ENCODE data around the gene KCNB1. TPM values are rescaled to one million over a fixed set of nuclear protein-coding genes. Genes with fewer than 3 reads are reported as not detected.

KCNB1 gene
- total RNA-seq, 4 donors from 2014 or later = 0.29 to 32.5 (median 7.0) TPM

- no peaks in the 10 kb centered on the region for H3K36me3 ChIP-seq
- no peak for DNase-seq
- H3K27me3 ChIP-seq = no peaks in the 10 kb centered on the region
- H3K27ac ChIP-seq = peak overlapping the region; percentile 75 to 79
- H3K9me3 ChIP-seq = no peaks in the 10 kb centered on the region
- peaks cover 0 to 7% of the 10 kb centered on the region in 2 donors for H3K4me1 ChIP-seq
- H3K4me3 ChIP-seq = no peak overlapping the region
- no peak for TF ChIP-seq POLR2A (IDR thresholded peaks at IDR 0.05)
- TF ChIP-seq CTCF (IDR thresholded peaks at IDR 0.05) = no peak
- intact Hi-C loops (cut with DNase I; ENCODE audit: low total_unique reads) = no loop called here
Measured at GRCh38 chr20:49387581-49387939, 94.9 kb downstream of the KCNB1 start.

DNA sequence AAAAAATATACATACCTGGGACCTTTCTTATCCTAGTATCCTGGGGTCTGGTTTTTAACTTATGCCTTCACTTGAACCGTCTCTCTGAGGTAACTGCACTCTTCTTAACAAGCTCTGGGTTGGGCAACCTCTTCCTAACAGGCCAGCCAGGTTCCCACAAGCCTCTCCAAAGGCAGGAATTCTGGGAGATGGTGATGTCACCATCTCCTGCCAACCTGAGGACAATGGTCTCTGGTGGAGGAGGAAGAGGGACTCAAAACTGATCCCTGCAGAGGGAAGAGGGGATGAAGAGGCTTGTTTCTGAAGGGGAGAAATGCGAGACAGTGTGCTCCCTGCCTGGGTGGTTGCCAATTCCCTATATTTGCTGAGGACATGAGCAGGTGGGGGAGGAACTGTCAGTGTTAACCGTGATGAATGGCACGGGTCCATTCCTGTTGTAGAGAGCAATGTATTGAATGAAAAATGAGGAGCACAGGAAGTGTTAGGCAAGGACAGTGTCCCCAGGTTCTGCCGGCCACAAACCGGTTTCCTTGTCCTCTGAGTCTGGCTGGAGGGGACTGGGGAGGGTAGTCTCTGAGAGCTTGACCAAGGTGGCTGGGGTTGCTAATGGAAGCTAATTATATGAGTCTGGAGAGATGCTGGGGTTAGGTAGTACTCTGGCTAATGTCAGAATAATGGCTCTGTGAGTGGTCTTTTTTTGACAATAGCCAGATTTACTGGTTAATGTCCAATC is 95.5 kb downstream of the KCNB1 start:
- peak; percentile 56 to 71 for DNase-seq
- no peak for TF ChIP-seq CTCF (IDR thresholded peaks at IDR 0.05)
- TF ChIP-seq POLR2A (IDR thresholded peaks at IDR 0.05) = no peak
- no peaks in the 10 kb centered on the region for H3K36me3 ChIP-seq
- intact Hi-C loops (cut with DNase I; ENCODE audit: low total_unique reads) = no loop called here
- no peak overlapping the region for H3K4me3 ChIP-seq
- H3K27me3 ChIP-seq = no peaks in the 10 kb centered on the region
- H3K27ac ChIP-seq = peak overlapping the region; percentile 75 to 79
- peaks cover 0 to 7% of the 10 kb centered on the region in 2 donors for H3K4me1 ChIP-seq
- H3K9me3 ChIP-seq = no peaks in the 10 kb centered on the region

GRCh38 chr20:49385465-49385864 is 97.0 kb downstream of the KCNB1 start:
- Histone ChIP-seq H3K9me3 (no peaks in the 10 kb centered on the region), H3K27me3 (no peaks in the 10 kb centered on the region), H3K4me1 (peaks cover 0 to 12% of the 10 kb centered on the region in 2 donors), H3K4me3 (no peak overlapping the region), H3K27ac (no peak overlapping the region), H3K36me3 (no peaks in the 10 kb centered on the region)
- TF ChIP-seq CTCF (IDR thresholded peaks at IDR 0.05) (no peak), POLR2A (IDR thresholded peaks at IDR 0.05) (no peak)
- intact Hi-C loops (cut with DNase I; ENCODE audit: low total_unique reads) = no loop called here
- no peak for DNase-seq

DNA sequence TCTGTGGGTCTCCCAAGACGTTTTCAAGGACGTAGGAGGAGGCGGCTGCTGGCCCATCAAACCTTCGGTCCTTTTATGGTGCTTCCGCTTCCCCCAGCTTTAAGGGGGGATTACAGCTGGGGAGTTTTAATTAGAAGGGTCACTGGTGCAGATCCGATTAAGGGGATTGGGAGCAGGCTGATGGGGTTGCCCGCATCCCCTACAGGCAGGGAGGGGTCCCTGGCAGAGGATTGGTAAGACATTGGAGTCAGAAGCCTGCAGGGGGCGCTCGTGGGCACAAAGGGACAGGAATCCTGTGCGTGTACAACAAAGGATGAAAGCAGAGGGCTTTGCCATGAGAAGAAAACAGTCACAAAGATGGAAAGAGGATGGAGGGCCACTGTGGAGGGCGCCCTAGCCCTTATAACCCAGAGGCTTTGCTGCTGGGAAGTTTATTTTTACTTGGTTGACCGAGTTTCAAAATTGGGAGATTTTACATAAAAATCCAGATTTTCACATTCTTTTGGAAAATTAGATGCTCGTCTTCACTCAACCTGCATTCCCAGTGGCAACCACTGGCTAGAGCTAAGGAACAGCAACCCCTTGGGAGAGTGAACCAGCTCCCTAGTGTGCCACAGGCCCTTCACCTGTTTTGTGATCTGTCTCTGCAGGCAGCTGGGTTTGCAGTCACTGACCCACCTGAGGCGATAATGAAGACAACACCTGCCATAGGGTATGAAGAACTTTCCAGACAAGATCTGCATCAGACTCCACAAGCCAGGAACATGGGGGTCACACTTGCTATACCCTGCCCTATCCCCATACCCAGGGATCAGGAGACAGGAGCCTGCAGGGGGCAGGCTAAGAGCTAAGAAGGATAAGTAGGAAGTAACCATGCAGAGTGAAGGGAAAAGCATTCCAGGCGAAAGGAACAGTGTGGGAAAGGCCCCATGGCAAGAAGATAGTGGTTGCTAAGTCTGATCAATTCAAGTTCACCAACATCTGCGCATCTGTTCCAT is 97.7 kb downstream of the KCNB1 start:
- no peaks in the 10 kb centered on the region for H3K36me3 ChIP-seq
- intact Hi-C loops (cut with DNase I; ENCODE audit: low total_unique reads) = no loop called here
- TF ChIP-seq POLR2A (IDR thresholded peaks at IDR 0.05) (no peak), CTCF (IDR thresholded peaks at IDR 0.05) (peak; percentile 40 to 64 (median 50))
- DNase-seq = peak; percentile 67 to 71
- peaks cover 0 to 12% of the 10 kb centered on the region in 2 donors for H3K4me1 ChIP-seq
- H3K4me3 ChIP-seq = no peak overlapping the region
- H3K27ac ChIP-seq = peak overlapping the region in 1 of 2 donors; percentile 46
- no peaks in the 10 kb centered on the region for H3K27me3 ChIP-seq
- no peaks in the 10 kb centered on the region for H3K9me3 ChIP-seq

Data from uterus (tissue), 4 donors.